Peyer's patch (tissue), 4 donors: ENCODE data around the gene POR. TPM values are rescaled to one million over a fixed set of nuclear protein-coding genes. Genes with fewer than 3 reads are reported as not detected.
"Not testable (repeated sequence)": the region's sequence is repeated elsewhere in the genome, so short reads cannot be mapped to it uniquely, and the experiment has no call there.

ENCODE experiments used
- DNase-seq, 3 donors: peaks; one replicate each; pipeline ENCODE4 v3.0.0-alpha.2; 2017 to 2019
- H3K27ac ChIP-seq, 4 donors: fragments of 200-600 bp; sonication (generic); one replicate each; pipeline ENCODE4 v1.5.1; 2016 to 2019
- H3K27me3 ChIP-seq, 2 donors: fragments of 200-600 bp; sonication (generic); one replicate each; pipeline ENCODE4 v1.5.1; 2019
- H3K36me3 ChIP-seq, 3 donors: fragments of 200-600 bp; sonication (generic); one replicate each; pipeline ENCODE4 v1.5.1; 2016 to 2019
- H3K4me1 ChIP-seq, 4 donors: fragments of 200-600 bp; sonication (generic); one replicate each; pipeline ENCODE4 v1.5.1; 2016 to 2019
- H3K4me3 ChIP-seq, 4 donors: fragments of 200-600 bp; sonication (generic); 1 replicate in 3 of 4; 2 replicates in 1 of 4; pipeline ENCODE4 v1.5.1; 2016 to 2019; ENCODE audit warnings: mild to moderate bottlenecking in 1 of 4
- H3K9me3 ChIP-seq, 4 donors: fragments of 200-600 bp; sonication (generic); one replicate each; pipeline ENCODE4 v1.5.1; 2016 to 2019; ENCODE audit warnings: mild to moderate bottlenecking in 1 of 4
- CTCF ChIP-seq, 6 experiments: fragments of 450-650 bp in 4 of 6; fragments of 200-600 bp in 2 of 6; sonication (generic) in 1 of 6; IDR thresholded peaks; one replicate each; pipeline ENCODE4 v1.5.1; 2017 to 2019; ENCODE audit warnings: antibody characterized with exemption in 6 of 6, mild to moderate bottlenecking in 3 of 6, moderate library complexity in 1 of 6
- POLR2A ChIP-seq, 2 donors: fragments of 450-650 bp; IDR thresholded peaks; one replicate each; pipeline ENCODE4 v1.5.1; 2017; ENCODE audit warnings: antibody characterized with exemption in 2 of 2, mild to moderate bottlenecking in 2 of 2, moderate library complexity in 2 of 2
- total RNA-seq, 4 donors: library from RNA; depleted of rRNA; stranded (reverse); fragments of >200 nt; gene quantifications; one replicate each; pipeline ENCODE4 v1.1.0, GENCODE V29; 2016

The POR gene
- total RNA-seq, 4 donors from 2014 or later = 67.7 to 625 (median 451) TPM

- Histone ChIP-seq H3K27me3 (no peaks in the 10 kb centered on the region), H3K36me3 (peaks cover 0 to 22% (median 0%) of the 10 kb centered on the region in 3 donors), H3K9me3 (no peaks in the 10 kb centered on the region), H3K4me3 (no peak overlapping the region), H3K27ac (no peak overlapping the region), H3K4me1 (peaks cover 0 to 8% (median 2%) of the 10 kb centered on the region in 4 donors)
- DNase-seq = no peak
- no peak for TF ChIP-seq POLR2A (IDR thresholded peaks at IDR 0.05)
Observed at GRCh38 chr7:76008156-76008687, 93.3 kb downstream of the POR start.

GRCh38 chr7:76009672-76010600 is 95.0 kb downstream of the POR start:
- Histone ChIP-seq H3K27ac (peak overlapping the region in 1 of 4 donors; percentile 31), H3K9me3 (no peaks in the 10 kb centered on the region), H3K27me3 (no peaks in the 10 kb centered on the region), H3K36me3 (peaks cover 0 to 6% (median 0%) of the 10 kb centered on the region in 3 donors), H3K4me1 (peaks cover 0 to 8% (median 2%) of the 10 kb centered on the region in 4 donors), H3K4me3 (no peak overlapping the region)
- no peak for TF ChIP-seq POLR2A (IDR thresholded peaks at IDR 0.05)
- TF ChIP-seq CTCF (IDR thresholded peaks at IDR 0.05) = no peak
- DNase-seq = no peak

- TF ChIP-seq POLR2A (IDR thresholded peaks at IDR 0.05) = no peak
- TF ChIP-seq CTCF (IDR thresholded peaks at IDR 0.05) = no peak
- DNase-seq = no peak
- Histone ChIP-seq H3K36me3 (peaks cover 0 to 6% (median 0%) of the 10 kb centered on the region in 3 donors), H3K27ac (peak overlapping the region in 2 of 4 donors; percentile 24 to 30), H3K4me3 (no peak overlapping the region), H3K27me3 (no peaks in the 10 kb centered on the region), H3K9me3 (no peaks in the 10 kb centered on the region), H3K4me1 (peaks cover 0 to 8% (median 2%) of the 10 kb centered on the region in 4 donors)
Observed at GRCh38 chr7:76011442-76011861, 96.5 kb downstream of the POR start.

- no peak for TF ChIP-seq POLR2A (IDR thresholded peaks at IDR 0.05)
- TF ChIP-seq CTCF (IDR thresholded peaks at IDR 0.05) = no peak
- H3K27me3 ChIP-seq = no peaks in the 10 kb centered on the region
- H3K9me3 ChIP-seq = no peaks in the 10 kb centered on the region
- no peak overlapping the region for H3K4me3 ChIP-seq
- peaks cover 0 to 16% (median 0%) of the 10 kb centered on the region in 3 donors for H3K36me3 ChIP-seq
- no peak for DNase-seq
- no peaks in the 10 kb centered on the region for H3K4me1 ChIP-seq
- no peak overlapping the region for H3K27ac ChIP-seq
Observed at GRCh38 chr7:76016191-76016947, 101.4 kb downstream of the POR start.

GRCh38 chr7:76018520-76018919 is 103.6 kb downstream of the POR start:
- H3K36me3 ChIP-seq = peaks cover 0 to 25% (median 0%) of the 10 kb centered on the region in 3 donors
- DNase-seq, H3K27me3 ChIP-seq, H3K9me3 ChIP-seq, H3K4me1 ChIP-seq, H3K4me3 ChIP-seq, H3K27ac ChIP-seq: not testable (repeated sequence)

- peaks cover 0 to 29% (median 0%) of the 10 kb centered on the region in 3 donors for H3K36me3 ChIP-seq
- no peak overlapping the region for H3K27ac ChIP-seq
- no peak overlapping the region for H3K4me3 ChIP-seq
- no peaks in the 10 kb centered on the region for H3K9me3 ChIP-seq
- TF ChIP-seq CTCF (IDR thresholded peaks at IDR 0.05) (peak; percentile 73 to 95 (median 84)), POLR2A (IDR thresholded peaks at IDR 0.05) (no peak)
- no peaks in the 10 kb centered on the region for H3K4me1 ChIP-seq
- peak; percentile 60 to 89 (median 86) for DNase-seq
- no peaks in the 10 kb centered on the region for H3K27me3 ChIP-seq
Observed at GRCh38 chr7:76020031-76020714, 105.2 kb downstream of the POR start.
